Colonic mucosa (tissue), 4 donors: Measurements from ENCODE around the gene WWC1. TPM values are rescaled to one million over a fixed set of nuclear protein-coding genes. Genes with fewer than 3 reads are reported as not detected.

Experiments
- DNase-seq: peaks from one replicate; pipeline ENCODE4 v3.0.0-alpha.2; 2020
- H3K27ac ChIP-seq: fragments of 200-600 bp; one replicate; pipeline ENCODE4 v1.8.0; 2021
- H3K27me3 ChIP-seq: fragments of 200-600 bp; one replicate; pipeline ENCODE4 v1.8.0; 2021
- H3K36me3 ChIP-seq: fragments of 200-600 bp; one replicate; pipeline ENCODE4 v1.8.0; 2021
- H3K4me1 ChIP-seq: fragments of 200-600 bp; one replicate; pipeline ENCODE4 v1.8.0; 2021; ENCODE audit warnings: mild to moderate bottlenecking
- H3K4me3 ChIP-seq: fragments of 200-600 bp; one replicate; pipeline ENCODE4 v1.8.0; 2021
- H3K9ac ChIP-seq, 2 donors: one replicate each; pipeline ENCODE4 v1.7.0; 2013; ENCODE audit warnings: control low read depth in 2 of 2, low read depth in 2 of 2, low read length in 2 of 2
- H3K9me3 ChIP-seq: fragments of 200-600 bp; one replicate; pipeline ENCODE4 v1.8.0; 2021
- intact Hi-C: fragments of 100-400 bp; cut with DNase I; formaldehyde crosslinking; loops from one replicate; pipeline ENCODE4 v1.14.1; 2022
- total RNA-seq, 2 donors: library from RNA; stranded (reverse); fragmentation: NEBNext Ultra II Directional in 1 of 2; extraction: Animal tissue kit (Norgen Biotek cat#: 25700) in 1 of 2; gene quantifications; one replicate each; pipeline ENCODE4 v1.2.1, GENCODE V29; 2021
- TF ChIP-seq, protein P1 (sequence below): fragments of 200-600 bp; IDR thresholded peaks from one replicate; pipeline ENCODE4 v1.8.0; 2022; ENCODE audit warnings: antibody characterized with exemption, mild to moderate bottlenecking
- donor health status: healthy.
- donor health status: DM: no; HTN: no; CAD: no.
- donor health status: DM: no; HTN: no; CAD: no.

WWC1 gene
- total RNA-seq, 2 donors from 2014 or later = 15.3 to 33.3 TPM

DNA sequence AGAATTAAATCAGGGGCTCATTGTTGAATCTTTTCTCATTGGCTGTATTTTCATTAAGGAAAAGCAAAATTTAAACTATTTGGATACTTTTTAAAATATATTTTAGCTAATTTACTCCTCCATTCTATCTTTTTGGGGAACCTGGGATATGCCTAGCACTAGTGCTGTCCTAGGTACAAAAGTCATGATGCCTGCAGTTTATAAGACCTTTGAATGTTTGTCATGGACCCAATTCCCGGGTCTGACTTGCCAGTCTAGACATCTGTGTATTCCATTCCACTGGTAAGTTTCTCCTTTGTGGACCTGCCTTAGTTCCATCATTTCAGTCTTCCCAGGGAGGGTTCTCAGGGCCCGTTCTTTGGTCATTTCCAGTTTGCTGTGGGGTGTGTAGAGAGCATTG is 63.0 kb downstream of the WWC1 start:
- no peak overlapping the region for H3K27ac ChIP-seq
- no peak for DNase-seq

DNA sequence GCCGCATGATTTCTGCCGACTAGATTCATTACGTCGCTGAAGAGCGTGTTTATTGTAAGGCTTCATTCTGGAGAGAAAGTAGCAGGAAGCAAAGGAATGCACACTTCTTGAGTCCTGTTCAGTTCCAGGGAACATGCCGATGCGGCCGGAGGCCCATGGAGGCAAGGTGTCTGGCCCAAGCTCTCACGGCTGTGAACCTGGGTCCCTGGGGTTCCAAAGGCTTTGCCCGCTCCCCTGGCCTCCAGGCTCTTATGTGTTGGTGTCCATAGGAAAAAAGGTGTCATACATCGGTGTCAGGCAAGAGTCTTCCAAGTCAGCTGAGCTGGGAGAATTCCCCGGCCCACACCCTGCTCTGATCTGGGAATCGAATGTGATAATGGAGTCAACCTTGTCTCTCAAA is 64.7 kb downstream of the WWC1 start:
- intact Hi-C loops = no loop called here
- no peak overlapping the region for H3K4me3 ChIP-seq
- H3K27me3 ChIP-seq = no peaks in the 10 kb centered on the region
- H3K4me1 ChIP-seq = no peaks in the 10 kb centered on the region
- H3K9me3 ChIP-seq = no peaks in the 10 kb centered on the region
- H3K9ac ChIP-seq = no peak overlapping the region
- H3K36me3 ChIP-seq = no peaks in the 10 kb centered on the region
- TF ChIP-seq, protein P1, sequence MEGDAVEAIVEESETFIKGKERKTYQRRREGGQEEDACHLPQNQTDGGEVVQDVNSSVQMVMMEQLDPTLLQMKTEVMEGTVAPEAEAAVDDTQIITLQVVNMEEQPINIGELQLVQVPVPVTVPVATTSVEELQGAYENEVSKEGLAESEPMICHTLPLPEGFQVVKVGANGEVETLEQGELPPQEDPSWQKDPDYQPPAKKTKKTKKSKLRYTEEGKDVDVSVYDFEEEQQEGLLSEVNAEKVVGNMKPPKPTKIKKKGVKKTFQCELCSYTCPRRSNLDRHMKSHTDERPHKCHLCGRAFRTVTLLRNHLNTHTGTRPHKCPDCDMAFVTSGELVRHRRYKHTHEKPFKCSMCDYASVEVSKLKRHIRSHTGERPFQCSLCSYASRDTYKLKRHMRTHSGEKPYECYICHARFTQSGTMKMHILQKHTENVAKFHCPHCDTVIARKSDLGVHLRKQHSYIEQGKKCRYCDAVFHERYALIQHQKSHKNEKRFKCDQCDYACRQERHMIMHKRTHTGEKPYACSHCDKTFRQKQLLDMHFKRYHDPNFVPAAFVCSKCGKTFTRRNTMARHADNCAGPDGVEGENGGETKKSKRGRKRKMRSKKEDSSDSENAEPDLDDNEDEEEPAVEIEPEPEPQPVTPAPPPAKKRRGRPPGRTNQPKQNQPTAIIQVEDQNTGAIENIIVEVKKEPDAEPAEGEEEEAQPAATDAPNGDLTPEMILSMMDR = no peak
- no peak for DNase-seq
- no peak overlapping the region for H3K27ac ChIP-seq

More for the DNA sequence above, 63.0 kb downstream of the WWC1 start:
- Histone ChIP-seq H3K4me3 (no peak overlapping the region), H3K27me3 (no peaks in the 10 kb centered on the region), H3K4me1 (no peaks in the 10 kb centered on the region), H3K9ac (no peak overlapping the region), H3K9me3 (no peaks in the 10 kb centered on the region), H3K36me3 (no peaks in the 10 kb centered on the region)
- intact Hi-C loops = no loop called here
- TF ChIP-seq, protein P1 = no peak

DNA sequence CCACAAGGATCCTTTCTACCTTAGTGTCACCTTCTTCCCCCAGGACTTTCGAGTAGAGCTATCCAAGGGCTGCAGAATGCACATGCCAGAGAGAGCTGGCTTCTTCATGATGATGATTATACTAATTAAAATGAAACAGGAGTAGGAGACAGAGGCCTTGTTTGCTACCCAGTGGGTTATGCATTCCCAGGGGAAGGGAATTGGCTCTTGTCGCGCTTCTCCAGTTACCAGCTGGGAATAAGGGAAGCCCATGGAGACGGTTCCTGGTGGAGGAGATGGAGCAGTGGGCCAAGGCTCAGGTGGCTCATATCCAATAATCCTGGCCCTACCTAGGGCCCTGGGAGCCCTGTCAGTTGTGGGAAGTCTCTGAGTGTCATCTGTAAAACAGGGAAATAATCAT is 65.1 kb downstream of the WWC1 start:
- no peaks in the 10 kb centered on the region for H3K9me3 ChIP-seq
- H3K36me3 ChIP-seq = no peaks in the 10 kb centered on the region
- no peak for DNase-seq
- H3K9ac ChIP-seq = no peak overlapping the region
- H3K27ac ChIP-seq = no peak overlapping the region
- TF ChIP-seq, protein P1 = no peak
- H3K4me1 ChIP-seq = no peaks in the 10 kb centered on the region
- intact Hi-C loops = no loop called here
- H3K4me3 ChIP-seq = no peak overlapping the region
- no peaks in the 10 kb centered on the region for H3K27me3 ChIP-seq

DNA sequence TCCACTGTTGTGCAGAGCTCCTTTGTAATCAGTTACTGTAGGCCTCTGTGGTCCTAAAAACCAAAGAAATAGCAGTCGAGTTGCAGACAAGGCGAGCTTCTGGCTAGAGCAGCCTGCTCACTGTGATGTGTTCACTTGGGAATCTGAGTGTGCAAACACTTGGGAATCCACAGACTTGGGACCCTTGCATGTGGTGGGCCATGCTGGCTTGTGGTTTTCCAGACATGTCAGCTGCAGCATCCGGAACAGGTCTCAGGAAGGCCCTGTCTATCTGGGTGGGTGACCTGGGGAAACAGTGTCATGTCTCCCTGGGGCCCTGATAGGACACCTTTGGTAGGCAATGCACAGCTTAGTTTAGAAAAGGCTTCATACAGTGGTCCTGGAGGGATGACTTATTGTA is 66.4 kb downstream of the WWC1 start:
- DNase-seq = no peak
- Histone ChIP-seq H3K9ac (no peak overlapping the region), H3K36me3 (no peaks in the 10 kb centered on the region), H3K9me3 (no peaks in the 10 kb centered on the region), H3K27me3 (no peaks in the 10 kb centered on the region), H3K4me3 (no peak overlapping the region), H3K4me1 (no peaks in the 10 kb centered on the region), H3K27ac (no peak overlapping the region)
- TF ChIP-seq, protein P1 = no peak
- intact Hi-C loops = no loop called here

DNA sequence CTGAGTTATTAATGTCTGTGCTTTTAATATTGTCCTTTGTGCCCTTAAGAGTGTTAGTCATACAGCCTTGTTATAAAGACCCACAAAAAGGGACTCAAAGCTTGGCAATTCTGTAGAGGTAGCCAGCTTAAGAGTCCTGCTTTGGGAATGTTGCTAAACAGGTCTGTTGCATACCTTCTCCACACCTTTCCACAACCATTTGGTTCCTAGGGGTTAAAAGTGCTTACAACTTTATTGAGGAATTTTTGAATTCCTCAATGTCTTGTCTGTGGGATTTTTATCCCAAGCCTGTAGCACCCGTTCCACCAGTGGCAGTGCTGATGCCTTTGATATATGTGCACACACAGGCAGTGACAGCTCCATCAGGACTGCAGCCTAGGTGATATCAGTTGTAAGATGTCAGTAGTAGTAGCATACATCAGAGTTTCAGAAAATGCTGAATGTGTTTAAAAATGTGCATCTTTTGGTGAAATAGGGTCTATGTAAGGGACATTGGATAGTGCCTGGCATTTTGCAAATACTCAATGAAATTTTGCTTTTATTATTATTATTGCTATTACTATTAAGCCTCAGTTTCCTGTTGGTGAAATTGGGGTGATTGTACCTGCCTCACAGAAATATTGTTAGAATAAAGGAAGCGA is 68.5 kb downstream of the WWC1 start:
- H3K9me3 ChIP-seq = no peaks in the 10 kb centered on the region
- DNase-seq = no peak
- no peaks in the 10 kb centered on the region for H3K4me1 ChIP-seq
- H3K36me3 ChIP-seq = no peaks in the 10 kb centered on the region
- H3K27ac ChIP-seq = no peak overlapping the region
- intact Hi-C loops = no loop called here
- H3K27me3 ChIP-seq = no peaks in the 10 kb centered on the region
- H3K9ac ChIP-seq = no peak overlapping the region
- TF ChIP-seq, protein P1 = no peak
- H3K4me3 ChIP-seq = no peak overlapping the region
